Measurements from ENCODE around the gene DDX56. TPM values are rescaled to one million over a fixed set of nuclear protein-coding genes. Genes with fewer than 3 reads are reported as not detected.

Gene DDX56
- total and polyA plus RNA-seq, 7 donors = 14.6 to 60.5 (median 38.2) TPM

GRCh38 chr7:44618753-44619152 is 45.0 kb upstream of the DDX56 start:
- peaks cover 0 to 61% (median 50%) of the 10 kb centered on the region in 4 donors for H3K4me1 ChIP-seq
- no peak for DNase-seq
- TF ChIP-seq POLR2A (IDR thresholded peaks at IDR 0.05) = no peak
- TF ChIP-seq EP300 (IDR thresholded peaks at IDR 0.05) = no peak
- WGBS, 2 donors = 46 to 69% methylated on average over 3 of the region's 3 CpGs
- H3K27me3 ChIP-seq = no peaks in the 10 kb centered on the region
- no peak overlapping the region for H3K4me3 ChIP-seq
- no peaks in the 10 kb centered on the region for H3K9me3 ChIP-seq
- no peak overlapping the region for H3K27ac ChIP-seq
- H3K36me3 ChIP-seq = no peaks in the 10 kb centered on the region
- intact Hi-C loops (cut with DNase I) = no loop called here

- intact Hi-C loops (cut with DNase I) = no loop called here
- no peak for DNase-seq
- Histone ChIP-seq H3K9me3 (no peaks in the 10 kb centered on the region), H3K27me3 (no peaks in the 10 kb centered on the region), H3K27ac (no peak overlapping the region), H3K4me1 (peaks cover 0 to 54% (median 45%) of the 10 kb centered on the region in 4 donors), H3K36me3 (no peaks in the 10 kb centered on the region), H3K4me3 (no peak overlapping the region)
- no peak for TF ChIP-seq EP300 (IDR thresholded peaks at IDR 0.05)
- TF ChIP-seq POLR2AphosphoS5 (IDR thresholded peaks at IDR 0.05) = no peak
- no peak for TF ChIP-seq CTCF (IDR thresholded peaks at IDR 0.05)
- no peak for TF ChIP-seq POLR2A (IDR thresholded peaks at IDR 0.05)
- WGBS, 2 donors = 88 to 94% methylated on average over 1 of the region's 1 CpG
Observed at GRCh38 chr7:44618045-44618444, 44.3 kb upstream of the DDX56 start.

GRCh38 chr7:44617225-44617890 is 43.6 kb upstream of the DDX56 start:
- no peak for TF ChIP-seq EP300 (IDR thresholded peaks at IDR 0.05)
- TF ChIP-seq POLR2A (IDR thresholded peaks at IDR 0.05) = no peak
- no peak for TF ChIP-seq POLR2AphosphoS5 (IDR thresholded peaks at IDR 0.05)
- no peak for TF ChIP-seq CTCF (IDR thresholded peaks at IDR 0.05)

GRCh38 chr7:44616545-44616944 is 42.8 kb upstream of the DDX56 start:
- no peak overlapping the region for H3K27ac ChIP-seq
- H3K4me3 ChIP-seq = no peak overlapping the region
- H3K9me3 ChIP-seq = no peaks in the 10 kb centered on the region
- no peak for TF ChIP-seq POLR2AphosphoS5 (IDR thresholded peaks at IDR 0.05)
- no peak for TF ChIP-seq EP300 (IDR thresholded peaks at IDR 0.05)
- TF ChIP-seq CTCF (IDR thresholded peaks at IDR 0.05) = no peak
- no peak for TF ChIP-seq POLR2A (IDR thresholded peaks at IDR 0.05)
- H3K4me1 ChIP-seq = peaks cover 0 to 39% (median 31%) of the 10 kb centered on the region in 4 donors
- no peaks in the 10 kb centered on the region for H3K36me3 ChIP-seq
- intact Hi-C loops (cut with DNase I) = no loop called here
- DNase-seq = no peak
- H3K27me3 ChIP-seq = no peaks in the 10 kb centered on the region
- 90 to 91% methylated on average over 12 of the region's 12 CpGs for WGBS, 2 donors

More at GRCh38 chr7:44617225-44617890, 43.6 kb upstream of the DDX56 start:
- intact Hi-C loops (cut with DNase I) = no loop called here
- WGBS, 2 donors = 19 to 43% methylated on average over 2 of the region's 2 CpGs
- Histone ChIP-seq H3K4me1 (peaks cover 0 to 47% (median 38%) of the 10 kb centered on the region in 4 donors), H3K9me3 (no peaks in the 10 kb centered on the region), H3K27ac (no peak overlapping the region), H3K27me3 (no peaks in the 10 kb centered on the region), H3K36me3 (no peaks in the 10 kb centered on the region), H3K4me3 (no peak overlapping the region)
- no peak for DNase-seq

- TF ChIP-seq CTCF (IDR thresholded peaks at IDR 0.05) (no peak), POLR2AphosphoS5 (IDR thresholded peaks at IDR 0.05) (no peak), EP300 (IDR thresholded peaks at IDR 0.05) (no peak), POLR2A (IDR thresholded peaks at IDR 0.05) (no peak)
- Histone ChIP-seq H3K4me3 (no peak overlapping the region), H3K4me1 (peaks cover 0 to 32% (median 26%) of the 10 kb centered on the region in 4 donors), H3K36me3 (no peaks in the 10 kb centered on the region), H3K27ac (peak overlapping the region in 2 of 4 donors; percentile 30 to 34), H3K9me3 (no peaks in the 10 kb centered on the region), H3K27me3 (no peaks in the 10 kb centered on the region)
- intact Hi-C loops (cut with DNase I) = no loop called here
- WGBS, 2 donors = 86 to 89% methylated on average over 5 of the region's 5 CpGs
- no peak for DNase-seq
Observed at GRCh38 chr7:44615793-44616192, 42.1 kb upstream of the DDX56 start.

Data from sigmoid colon (tissue), 7 donors.